Left lung (tissue), 10 donors: ENCODE measurements around the gene OPCML. TPM values are rescaled to one million over a fixed set of nuclear protein-coding genes. Genes with fewer than 3 reads are reported as not detected.

Source experiments
- ATAC-seq: fragments of 200-7000 bp; cut with Tn5 transposase; one replicate; pipeline ENCODE4 v1.9.1; 2020; ENCODE audit warnings: moderate library complexity
- DNase-seq, 4 donors: peaks; one replicate each; pipeline ENCODE4 v3.0.0-alpha.2; 2013 to 2020
- H3K27ac ChIP-seq, 2 donors: fragments of 200-600 bp; sonication (generic) in 1 of 2; one replicate each; pipeline versions ENCODE4 v1.5.0 to v1.8.0; 2020 to 2021
- H3K27me3 ChIP-seq, 2 donors: fragments of 200-600 bp; sonication (generic) in 1 of 2; one replicate each; pipeline versions ENCODE4 v1.5.0 to v1.8.0; 2020 to 2021
- H3K36me3 ChIP-seq, 2 donors: fragments of 200-600 bp; sonication (generic) in 1 of 2; one replicate each; pipeline versions ENCODE4 v1.5.0 to v1.8.0; 2020 to 2021
- H3K4me1 ChIP-seq, 2 donors: fragments of 200-600 bp; one replicate each; pipeline ENCODE4 v1.8.0; 2021
- H3K4me3 ChIP-seq, 2 donors: fragments of 200-600 bp; sonication (generic) in 1 of 2; one replicate each; pipeline versions ENCODE4 v1.5.0 to v1.8.0; 2020 to 2021; ENCODE audit warnings: mild to moderate bottlenecking in 1 of 2
- H3K9me3 ChIP-seq, 2 donors: fragments of 200-600 bp; sonication (generic) in 1 of 2; one replicate each; pipeline versions ENCODE4 v1.5.0 to v1.8.0; 2020 to 2021
- CTCF ChIP-seq, 2 donors: fragments of 200-600 bp; sonication (generic) in 1 of 2; IDR thresholded peaks; one replicate each; pipeline versions ENCODE4 v1.5.0 to v1.8.0; 2021; ENCODE audit warnings: antibody characterized with exemption in 2 of 2
- intact Hi-C, 2 donors: fragments of 100-400 bp; cut with DNase I; formaldehyde crosslinking; loops; one replicate each; pipeline versions ENCODE4 v1.11.2 to v1.14.2; 2022
- polyA plus RNA-seq, 6 donors: library from polyadenylated mRNA; unstranded; fragments of 120-200 nt; gene quantifications; one replicate each; pipeline ENCODE4 v1.2.1, GENCODE V29; 2013; ENCODE audit not compliant: insufficient read length in 6 of 6
- total RNA-seq, 2 donors: library from RNA; stranded (reverse); fragmentation: NEBNext Ultra II Directional; extraction: Animal tissue kit (Norgen Biotek cat#: 25700); gene quantifications; one replicate each; pipeline ENCODE4 v1.2.1, GENCODE V29; 2021
- donor health status: DM: no; HTN: yes; CAD: no.
- donor health status: DM: no; HTN: no; CAD: no.

Gene OPCML
- total and polyA plus RNA-seq, 8 donors = 0.98 to 5.3 (median 1.9) TPM; not detected in 2

- H3K4me1 ChIP-seq = no peaks in the 10 kb centered on the region
- no peaks in the 10 kb centered on the region for H3K27me3 ChIP-seq
- intact Hi-C loops = no loop called here
- DNase-seq (no peak), ATAC-seq (no peak)
- H3K9me3 ChIP-seq = no peaks in the 10 kb centered on the region
- no peak overlapping the region for H3K4me3 ChIP-seq
- TF ChIP-seq CTCF (IDR thresholded peaks at IDR 0.05) = no peak
- no peaks in the 10 kb centered on the region for H3K36me3 ChIP-seq
- H3K27ac ChIP-seq = no peak overlapping the region
Measured at GRCh38 chr11:133409799-133410198, 122.5 kb downstream of the OPCML start.

GRCh38 chr11:133408936-133409335 lies 123.4 kb downstream of the OPCML start:
- Histone ChIP-seq H3K27me3 (no peaks in the 10 kb centered on the region), H3K36me3 (no peaks in the 10 kb centered on the region), H3K9me3 (no peaks in the 10 kb centered on the region), H3K4me3 (no peak overlapping the region), H3K4me1 (no peaks in the 10 kb centered on the region), H3K27ac (no peak overlapping the region)
- ATAC-seq (no peak), DNase-seq (no peak)
- no peak for TF ChIP-seq CTCF (IDR thresholded peaks at IDR 0.05)
- intact Hi-C loops = no loop called here

- H3K36me3 ChIP-seq = no peaks in the 10 kb centered on the region
- no peak for TF ChIP-seq CTCF (IDR thresholded peaks at IDR 0.05)
- ATAC-seq (no peak), DNase-seq (no peak)
- no peak overlapping the region for H3K4me3 ChIP-seq
- no peaks in the 10 kb centered on the region for H3K4me1 ChIP-seq
- no peaks in the 10 kb centered on the region for H3K27me3 ChIP-seq
- no peaks in the 10 kb centered on the region for H3K9me3 ChIP-seq
- intact Hi-C loops = no loop called here
- no peak overlapping the region for H3K27ac ChIP-seq
Measured at GRCh38 chr11:133408402-133408801, 123.9 kb downstream of the OPCML start.

GRCh38 chr11:133406489-133406888 lies 125.8 kb downstream of the OPCML start:
- TF ChIP-seq CTCF (IDR thresholded peaks at IDR 0.05) = no peak
- DNase-seq (no peak), ATAC-seq (no peak)
- no peaks in the 10 kb centered on the region for H3K27me3 ChIP-seq
- H3K4me3 ChIP-seq = no peak overlapping the region
- intact Hi-C loops = no loop called here
- no peaks in the 10 kb centered on the region for H3K4me1 ChIP-seq
- no peak overlapping the region for H3K27ac ChIP-seq
- H3K9me3 ChIP-seq = no peaks in the 10 kb centered on the region
- H3K36me3 ChIP-seq = no peaks in the 10 kb centered on the region

GRCh38 chr11:133403900-133404299 lies 128.4 kb downstream of the OPCML start:
- no peak for ATAC-seq
- no peak for TF ChIP-seq CTCF (IDR thresholded peaks at IDR 0.05)
- intact Hi-C loops = no loop called here
- no peaks in the 10 kb centered on the region for H3K36me3 ChIP-seq
- H3K27ac ChIP-seq = no peak overlapping the region
- H3K27me3 ChIP-seq = no peaks in the 10 kb centered on the region
- no peaks in the 10 kb centered on the region for H3K9me3 ChIP-seq
- no peak for DNase-seq
- H3K4me1 ChIP-seq = no peaks in the 10 kb centered on the region
- no peak overlapping the region for H3K4me3 ChIP-seq
